Adipocyte (in vitro differentiated cells): ENCODE results near the gene ZNHIT6.
A peak's percentile ranks its signal among the peaks of the same experiment; 100 is the strongest.

Source experiments
- DNase-seq: peaks from one replicate; pipeline ENCODE4 v3.0.0-alpha.2; 2015; ENCODE audit warnings: low read depth
- H3K27me3 ChIP-seq: replicated peaks from 2 replicates; pipeline ENCODE4 v1.7.0; 2013; ENCODE audit warnings: mild to moderate bottlenecking, low read length, moderate library complexity; ENCODE audit not compliant: control insufficient read depth, insufficient read depth
- H3K36me3 ChIP-seq: 2 replicates; pipeline ENCODE4 v1.7.0; 2013; ENCODE audit warnings: low read length, mild to moderate bottlenecking, moderate library complexity; ENCODE audit not compliant: control insufficient read depth, insufficient read depth, severe bottlenecking
- H3K4me1 ChIP-seq: 2 replicates; pipeline ENCODE4 v1.7.0; 2013; ENCODE audit warnings: mild to moderate bottlenecking, low read length, moderate library complexity; ENCODE audit not compliant: control insufficient read depth, insufficient read depth
- H3K4me3 ChIP-seq: 2 replicates; pipeline ENCODE4 v1.7.0; 2013; ENCODE audit warnings: mild to moderate bottlenecking, low read length, moderate library complexity
- H3K9ac ChIP-seq: 2 replicates; pipeline ENCODE4 v1.7.0; 2013; ENCODE audit warnings: mild to moderate bottlenecking, low read length, moderate library complexity
- H3K9me3 ChIP-seq: 2 replicates; pipeline ENCODE4 v1.7.0; 2013; ENCODE audit warnings: mild to moderate bottlenecking, low read length, moderate library complexity; ENCODE audit not compliant: control insufficient read depth

Gene ZNHIT6

DNA sequence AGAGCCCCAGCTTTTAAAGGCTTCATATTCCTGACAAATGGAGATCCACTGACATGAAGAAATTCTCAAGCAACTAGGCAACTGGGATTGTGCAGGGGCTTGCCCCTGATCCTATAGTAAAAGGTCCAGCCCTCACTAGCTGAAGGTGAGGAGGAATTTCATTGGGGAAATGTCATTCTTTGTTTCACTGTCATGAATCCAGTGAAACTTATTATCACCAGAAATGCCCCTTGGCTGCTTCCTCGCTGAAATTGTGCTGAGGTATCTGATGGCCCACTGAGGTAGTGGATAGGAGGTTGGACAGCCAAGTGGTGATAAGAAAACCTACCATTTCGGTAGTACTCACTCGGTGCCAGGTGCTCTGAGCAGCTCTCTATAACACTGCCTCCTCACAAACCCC lies 91.5 kb downstream of the ZNHIT6 start:
- Histone ChIP-seq H3K27me3 (no peaks in the 10 kb centered on the region), H3K36me3 (no peaks in the 10 kb centered on the region), H3K4me3 (no peak overlapping the region), H3K4me1 (peaks cover 24% of the 10 kb centered on the region), H3K9me3 (peaks cover 12% of the 10 kb centered on the region), H3K9ac (no peak overlapping the region)
- DNase-seq: no peak

DNA sequence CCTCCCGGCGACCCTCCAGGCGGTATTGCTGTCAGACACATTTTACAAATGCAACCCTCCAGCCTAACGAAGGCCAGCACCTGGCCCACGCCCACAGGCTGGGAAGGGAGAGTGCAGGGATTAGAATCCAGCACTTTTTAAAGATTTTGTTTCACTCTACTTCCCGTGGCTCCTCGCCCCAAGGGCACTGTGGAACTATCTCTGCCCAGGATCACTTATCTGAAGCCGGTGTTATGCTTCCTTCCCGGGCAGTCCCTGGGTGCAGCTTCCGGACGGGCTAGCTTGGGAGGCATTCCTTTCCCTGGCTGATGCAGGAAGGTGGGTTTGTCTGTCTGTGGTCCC lies 91.9 kb downstream of the ZNHIT6 start:
- peaks cover 28% of the 10 kb centered on the region for H3K4me1 ChIP-seq
- no peak for DNase-seq
- peaks cover 8% of the 10 kb centered on the region for H3K9me3 ChIP-seq
- H3K27me3 ChIP-seq: no peaks in the 10 kb centered on the region
- no peaks in the 10 kb centered on the region for H3K36me3 ChIP-seq
- no peak overlapping the region for H3K4me3 ChIP-seq
- H3K9ac ChIP-seq: no peak overlapping the region

DNA sequence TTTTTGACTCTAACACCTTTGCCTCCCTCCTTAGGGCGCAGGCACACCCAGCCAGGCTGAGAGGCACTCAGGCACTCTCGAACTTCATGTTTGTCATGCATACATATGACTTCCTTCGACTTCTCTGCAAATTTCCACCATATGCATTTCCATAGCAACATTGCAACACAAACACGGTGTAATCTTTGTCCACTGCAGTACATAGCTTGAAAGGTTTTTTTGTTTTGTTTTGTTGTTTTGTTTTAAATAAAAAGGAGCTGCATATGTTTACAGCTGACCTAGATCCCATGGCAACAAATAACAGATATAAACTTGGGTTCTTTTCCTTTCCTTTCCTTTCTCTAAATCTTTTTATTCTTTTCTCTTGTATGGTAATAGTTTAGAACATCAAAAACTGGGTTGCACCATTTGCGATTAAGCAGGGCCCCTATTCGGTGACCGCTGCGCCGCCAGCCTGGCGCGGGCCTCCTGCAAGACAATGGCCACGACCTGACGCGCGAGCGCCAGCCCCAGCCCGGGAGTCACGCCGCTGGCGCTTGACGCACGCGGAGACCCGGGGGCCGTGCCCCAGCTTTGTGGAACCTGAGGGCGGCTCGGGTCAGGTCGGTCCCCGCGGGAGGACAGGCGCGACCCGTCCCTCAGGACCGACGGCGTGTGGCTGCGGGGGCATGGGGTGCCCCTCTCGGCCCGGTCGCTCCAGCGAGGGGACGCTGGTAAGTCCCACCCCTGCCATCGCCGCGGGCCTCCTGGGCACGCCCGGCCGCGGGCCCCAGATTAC lies 92.5 kb downstream of the ZNHIT6 start:
- peak; percentile 38 for DNase-seq
- no peaks in the 10 kb centered on the region for H3K27me3 ChIP-seq
- H3K4me3 ChIP-seq: no peak overlapping the region
- H3K9me3 ChIP-seq: peaks cover 3% of the 10 kb centered on the region
- H3K4me1 ChIP-seq: peaks cover 34% of the 10 kb centered on the region
- no peaks in the 10 kb centered on the region for H3K36me3 ChIP-seq
- H3K9ac ChIP-seq: no peak overlapping the region

DNA sequence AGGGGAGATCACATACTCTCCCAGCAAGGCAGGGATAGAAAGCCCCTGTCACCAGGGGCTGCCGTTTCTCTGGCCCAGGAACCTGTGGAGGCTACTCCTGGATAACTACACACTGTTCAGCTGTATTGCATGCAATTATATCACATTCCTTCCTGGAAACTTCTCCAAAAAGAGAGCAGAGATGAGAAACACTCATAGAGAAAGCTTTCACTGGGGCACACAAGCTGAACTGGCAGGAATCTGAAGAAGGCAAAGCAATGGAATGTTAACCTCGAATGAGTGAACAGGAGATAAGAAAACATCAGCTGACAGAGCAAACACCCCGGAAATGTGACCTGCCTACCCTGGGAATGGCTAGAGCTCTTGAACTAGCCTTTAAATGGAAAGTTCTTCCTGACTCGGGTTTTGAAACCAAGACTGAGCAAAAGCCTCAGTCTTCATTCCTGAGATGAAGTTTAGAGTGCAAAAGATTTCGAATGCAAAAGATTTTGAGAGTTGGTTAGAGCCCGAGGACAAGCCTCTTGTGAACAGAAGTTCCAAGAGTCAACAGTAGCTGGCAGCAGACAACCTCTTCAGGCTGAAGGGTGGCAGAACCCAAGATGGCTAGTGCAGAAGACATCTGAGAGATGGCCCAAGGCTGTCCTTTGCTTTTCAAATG lies 95.4 kb downstream of the ZNHIT6 start:
- no peaks in the 10 kb centered on the region for H3K36me3 ChIP-seq
- peak; percentile 82 for DNase-seq
- H3K4me1 ChIP-seq: peaks cover 63% of the 10 kb centered on the region
- peak overlapping the region; percentile 91 for H3K9ac ChIP-seq
- no peaks in the 10 kb centered on the region for H3K9me3 ChIP-seq
- H3K27me3 ChIP-seq: no peaks in the 10 kb centered on the region
- peak overlapping the region; percentile 66 for H3K4me3 ChIP-seq

DNA sequence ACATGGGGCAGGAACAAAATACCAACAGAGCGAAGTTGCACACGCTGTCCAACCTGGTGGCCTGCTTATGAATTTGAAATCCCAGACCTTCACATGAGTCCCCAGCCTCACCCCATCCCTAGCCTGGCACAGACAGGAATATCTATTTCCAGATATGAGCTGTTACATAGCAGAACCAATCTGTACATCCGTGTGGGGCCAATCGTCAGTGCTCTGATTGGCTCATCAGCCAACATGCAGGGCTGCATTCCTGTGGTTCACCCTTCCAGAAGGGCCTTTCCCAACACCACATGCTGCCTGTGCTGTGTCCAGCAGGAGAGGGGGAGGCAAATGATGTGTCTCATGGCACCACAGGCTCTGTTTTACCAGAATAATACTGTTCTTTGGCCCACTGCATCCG lies 96.4 kb downstream of the ZNHIT6 start:
- Histone ChIP-seq H3K36me3 (no peaks in the 10 kb centered on the region), H3K9me3 (no peaks in the 10 kb centered on the region), H3K27me3 (no peaks in the 10 kb centered on the region), H3K4me1 (peaks cover 63% of the 10 kb centered on the region), H3K4me3 (peak overlapping the region; percentile 66), H3K9ac (peak overlapping the region; percentile 91)
- DNase-seq: peak; percentile 98

DNA sequence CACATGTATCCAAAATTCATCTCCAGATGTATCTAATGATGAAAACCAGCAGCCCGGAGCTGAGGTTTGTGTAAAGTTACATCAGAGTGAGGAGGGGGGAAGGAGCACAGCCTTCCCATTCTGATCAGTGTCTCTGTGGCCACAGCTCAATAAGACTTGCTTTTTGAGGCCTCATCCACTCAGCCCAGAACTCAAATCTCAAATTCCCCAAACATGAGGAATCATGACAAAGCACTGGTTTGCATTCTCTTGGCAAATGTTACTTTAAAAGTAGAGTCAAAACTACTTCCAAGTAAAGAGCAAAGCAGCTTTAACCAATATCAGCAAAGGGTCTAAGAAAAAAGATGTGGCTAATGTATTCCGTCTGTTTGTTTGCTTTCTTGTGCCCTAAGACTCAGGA lies 96.8 kb downstream of the ZNHIT6 start:
- DNase-seq: peak; percentile 83
- H3K4me3 ChIP-seq: peak overlapping the region; percentile 55
- H3K9me3 ChIP-seq: no peaks in the 10 kb centered on the region
- H3K4me1 ChIP-seq: peaks cover 67% of the 10 kb centered on the region
- H3K36me3 ChIP-seq: no peaks in the 10 kb centered on the region
- H3K9ac ChIP-seq: peak overlapping the region; percentile 91
- H3K27me3 ChIP-seq: no peaks in the 10 kb centered on the region

DNA sequence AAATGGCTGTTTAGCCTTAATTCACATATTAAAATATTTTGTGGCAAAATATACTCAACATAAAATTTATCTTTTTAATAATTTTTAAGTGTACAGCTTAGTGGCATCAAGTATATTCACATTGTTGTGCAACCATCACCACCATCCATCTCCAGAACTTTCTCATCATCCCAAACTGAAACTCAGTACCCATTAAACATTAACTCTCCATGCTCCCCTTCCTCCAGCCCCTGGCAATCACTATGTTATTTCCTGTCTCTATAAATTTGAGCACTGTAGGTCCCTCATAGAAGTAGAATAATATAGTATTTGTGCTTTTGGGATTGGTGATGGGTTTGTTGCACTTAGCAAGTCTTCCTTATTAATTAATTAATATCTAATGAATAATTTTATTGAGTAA lies 98.3 kb downstream of the ZNHIT6 start:
- Histone ChIP-seq H3K4me3 (no peak overlapping the region), H3K27me3 (no peaks in the 10 kb centered on the region), H3K9ac (no peak overlapping the region), H3K4me1 (peaks cover 69% of the 10 kb centered on the region), H3K9me3 (no peaks in the 10 kb centered on the region), H3K36me3 (no peaks in the 10 kb centered on the region)
- no peak for DNase-seq

DNA sequence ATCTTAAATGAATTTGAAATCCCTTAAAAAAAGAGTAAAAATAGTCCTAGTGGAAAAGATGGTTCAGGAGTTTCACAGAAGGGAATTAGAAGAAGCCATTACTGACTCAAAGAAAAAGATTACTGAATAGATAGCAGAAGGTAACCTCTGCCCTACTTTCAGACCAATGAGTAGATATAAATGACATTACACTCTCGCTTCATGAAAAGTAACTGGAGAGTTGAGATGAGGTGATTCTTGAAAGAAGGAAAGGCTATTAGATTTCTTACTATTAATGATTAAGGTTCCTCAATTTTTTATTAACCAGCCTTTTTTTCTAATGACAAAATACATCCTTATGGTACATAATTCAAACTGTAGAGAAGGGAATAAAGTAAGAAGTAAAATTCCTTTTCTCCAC lies 99.4 kb downstream of the ZNHIT6 start:
- Histone ChIP-seq H3K4me3 (no peak overlapping the region), H3K4me1 (peaks cover 69% of the 10 kb centered on the region), H3K9me3 (no peaks in the 10 kb centered on the region), H3K36me3 (no peaks in the 10 kb centered on the region), H3K27me3 (no peaks in the 10 kb centered on the region), H3K9ac (peak overlapping the region; percentile 1)
- no peak for DNase-seq

DNA sequence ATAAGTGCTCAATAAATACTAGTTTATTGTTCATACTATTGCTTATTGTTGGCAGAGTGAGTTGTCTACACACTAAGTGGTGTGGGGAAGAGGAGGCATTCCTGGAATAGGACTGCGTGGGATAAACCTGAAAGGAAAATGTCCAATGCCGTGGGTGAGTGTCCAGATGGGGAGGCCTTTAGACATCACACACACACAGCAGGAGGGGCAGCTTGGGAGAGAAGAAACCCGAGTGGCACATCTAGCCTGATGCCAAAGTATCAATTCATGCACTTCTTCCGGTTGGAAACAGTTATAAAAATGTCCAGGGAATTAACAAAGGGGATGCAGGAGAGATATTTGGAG lies 100.3 kb downstream of the ZNHIT6 start:
- H3K27me3 ChIP-seq: no peaks in the 10 kb centered on the region
- H3K36me3 ChIP-seq: no peaks in the 10 kb centered on the region
- no peak overlapping the region for H3K4me3 ChIP-seq
- H3K9me3 ChIP-seq: no peaks in the 10 kb centered on the region
- peak overlapping the region; percentile 68 for H3K9ac ChIP-seq
- H3K4me1 ChIP-seq: peaks cover 61% of the 10 kb centered on the region
- no peak for DNase-seq

DNA sequence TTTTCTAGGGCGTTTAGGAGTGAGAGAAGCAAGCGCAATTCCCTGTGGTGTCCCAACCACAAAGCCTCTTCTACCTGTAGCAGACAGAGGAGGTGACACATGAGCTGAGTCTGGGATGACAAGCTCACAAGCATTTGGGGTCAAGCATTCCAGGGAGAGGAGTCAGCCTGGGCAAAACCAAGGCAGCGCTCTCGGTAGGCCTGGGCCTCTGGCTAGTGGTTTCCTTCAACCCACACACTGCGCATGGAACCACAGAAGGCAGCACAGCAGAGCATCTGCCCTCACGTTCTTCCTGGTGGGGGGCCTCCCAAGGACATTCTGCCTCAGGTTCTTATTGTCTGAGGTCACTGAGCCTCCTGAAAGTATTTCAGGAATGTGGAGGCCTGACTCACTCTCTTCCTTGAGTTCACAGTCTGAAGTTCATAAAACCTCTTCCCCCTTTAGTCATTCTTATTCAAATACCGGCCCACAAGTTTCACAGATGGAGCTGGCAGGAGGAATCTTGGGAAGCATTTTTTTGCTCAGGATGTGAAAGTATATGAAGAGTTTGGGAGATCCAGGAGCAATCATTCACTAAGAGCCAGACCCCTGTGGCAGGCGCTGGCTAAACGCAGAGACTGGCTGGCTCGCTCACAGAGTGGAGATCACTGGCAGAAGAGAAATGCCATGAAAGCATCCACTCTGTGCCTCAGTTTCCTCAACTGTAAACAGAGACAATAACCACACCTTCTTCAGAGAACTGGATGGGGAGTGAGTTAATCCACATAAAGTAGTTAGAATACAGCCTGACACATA lies 100.9 kb downstream of the ZNHIT6 start:
- peak; percentile 89 for DNase-seq
- no peaks in the 10 kb centered on the region for H3K36me3 ChIP-seq
- peak overlapping the region; percentile 68 for H3K9ac ChIP-seq
- H3K27me3 ChIP-seq: no peaks in the 10 kb centered on the region
- no peak overlapping the region for H3K4me3 ChIP-seq
- H3K4me1 ChIP-seq: peaks cover 55% of the 10 kb centered on the region
- H3K9me3 ChIP-seq: no peaks in the 10 kb centered on the region

DNA sequence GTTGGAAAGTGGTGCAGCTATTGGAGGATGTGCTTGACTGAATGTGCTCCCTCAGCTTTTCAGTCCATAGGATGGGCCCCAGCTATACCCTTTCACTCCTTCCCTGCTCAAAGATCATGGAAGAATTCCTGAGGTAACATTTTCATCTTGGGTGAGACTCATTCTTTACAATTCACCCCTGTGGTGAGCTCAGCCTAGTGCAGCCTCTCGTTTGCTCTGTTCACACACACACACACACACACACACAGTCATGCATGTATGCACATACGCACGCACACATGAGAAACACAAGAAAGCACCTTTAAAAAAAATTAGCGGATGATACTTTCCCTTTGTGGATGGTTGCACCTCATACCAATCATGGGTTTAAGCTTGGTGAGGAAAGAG lies 101.8 kb downstream of the ZNHIT6 start:
- peaks cover 48% of the 10 kb centered on the region for H3K4me1 ChIP-seq
- no peaks in the 10 kb centered on the region for H3K27me3 ChIP-seq
- no peaks in the 10 kb centered on the region for H3K9me3 ChIP-seq
- H3K9ac ChIP-seq: peak overlapping the region; percentile 35
- H3K4me3 ChIP-seq: no peak overlapping the region
- H3K36me3 ChIP-seq: no peaks in the 10 kb centered on the region
- no peak for DNase-seq
